ENCODE measurements around the gene SLC8A1. TPM values are rescaled to one million over a fixed set of nuclear protein-coding genes. Genes with fewer than 3 reads are reported as not detected.

The SLC8A1 gene
- total RNA-seq, 1 experiment from 2014 or later, result not detected

- Histone ChIP-seq H3K27ac (ENCODE audit: low read depth, low read length, poor library complexity, severe bottlenecking) (no peak overlapping the region), H3K27me3 (replicated peaks; ENCODE audit: insufficient read depth, low read depth, low read length, poor library complexity) (no peaks in the 10 kb centered on the region), H3K4me3 (ENCODE audit: low read depth, low read length, poor library complexity, severe bottlenecking) (no peak overlapping the region), H3K9me3 (ENCODE audit: low read depth, low read length, poor library complexity, severe bottlenecking) (no peaks in the 10 kb centered on the region), H3K36me3 (ENCODE audit: insufficient read depth, low read length, poor library complexity, severe bottlenecking) (no peaks in the 10 kb centered on the region), H3K4me1 (ENCODE audit: insufficient read depth, low read length, poor library complexity, severe bottlenecking) (no peaks in the 10 kb centered on the region)
- TF ChIP-seq EZH2 (IDR thresholded peaks at IDR 0.05; ENCODE audit: borderline replicate concordance, low read depth, low read length, poor library complexity, severe bottlenecking), result no peak
- TF ChIP-seq, protein P1, sequence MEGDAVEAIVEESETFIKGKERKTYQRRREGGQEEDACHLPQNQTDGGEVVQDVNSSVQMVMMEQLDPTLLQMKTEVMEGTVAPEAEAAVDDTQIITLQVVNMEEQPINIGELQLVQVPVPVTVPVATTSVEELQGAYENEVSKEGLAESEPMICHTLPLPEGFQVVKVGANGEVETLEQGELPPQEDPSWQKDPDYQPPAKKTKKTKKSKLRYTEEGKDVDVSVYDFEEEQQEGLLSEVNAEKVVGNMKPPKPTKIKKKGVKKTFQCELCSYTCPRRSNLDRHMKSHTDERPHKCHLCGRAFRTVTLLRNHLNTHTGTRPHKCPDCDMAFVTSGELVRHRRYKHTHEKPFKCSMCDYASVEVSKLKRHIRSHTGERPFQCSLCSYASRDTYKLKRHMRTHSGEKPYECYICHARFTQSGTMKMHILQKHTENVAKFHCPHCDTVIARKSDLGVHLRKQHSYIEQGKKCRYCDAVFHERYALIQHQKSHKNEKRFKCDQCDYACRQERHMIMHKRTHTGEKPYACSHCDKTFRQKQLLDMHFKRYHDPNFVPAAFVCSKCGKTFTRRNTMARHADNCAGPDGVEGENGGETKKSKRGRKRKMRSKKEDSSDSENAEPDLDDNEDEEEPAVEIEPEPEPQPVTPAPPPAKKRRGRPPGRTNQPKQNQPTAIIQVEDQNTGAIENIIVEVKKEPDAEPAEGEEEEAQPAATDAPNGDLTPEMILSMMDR (conservative IDR thresholded peaks at IDR 0.05; ENCODE audit: low read depth, low read length), result no peak
- intact Hi-C loops (cut with micrococcal nuclease; ENCODE audit: unreplicated experiment), result no loop called here
- POLR2A ChIA-PET (ENCODE audit: low non-redundant PET), result no interaction called here
- BruUV-seq (replicated peaks), result no TSS peak
- CTCF ChIA-PET, result no interaction called here
- DNase-seq (ENCODE audit: low spot score), result no peak
Measured at GRCh38 chr2:40219141-40219540, 232.7 kb downstream of the SLC8A1 start.

DNA sequence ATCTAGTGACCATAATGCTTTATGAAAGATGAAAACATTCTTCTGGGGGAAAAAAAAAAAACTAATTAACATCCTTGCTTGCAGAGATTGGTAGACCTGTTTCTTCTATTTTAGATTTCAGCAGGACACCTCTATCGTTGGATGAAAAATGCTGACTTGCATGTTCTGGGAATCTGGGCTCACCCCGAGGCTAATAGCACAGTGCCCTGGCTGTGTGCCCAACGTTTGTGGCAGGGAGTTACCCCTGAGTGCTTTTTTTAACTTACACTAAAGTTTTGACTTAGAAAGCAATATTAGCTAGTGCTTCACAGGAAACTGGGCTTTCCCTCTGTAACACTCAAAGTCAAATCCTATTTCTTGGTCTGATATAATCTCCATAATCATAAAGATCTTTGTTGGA is 233.2 kb downstream of the SLC8A1 start:
- ChIA-PET POLR2A (ENCODE audit: low non-redundant PET) (no interaction called here), CTCF (no interaction called here)
- BruUV-seq (replicated peaks), result no TSS peak
- intact Hi-C loops (cut with micrococcal nuclease; ENCODE audit: unreplicated experiment), result no loop called here
- no peak for TF ChIP-seq EZH2 (IDR thresholded peaks at IDR 0.05; ENCODE audit: borderline replicate concordance, low read depth, low read length, poor library complexity, severe bottlenecking)
- TF ChIP-seq, protein P1 (conservative IDR thresholded peaks at IDR 0.05; ENCODE audit: low read depth, low read length), result no peak
- no peak overlapping the region for H3K4me3 ChIP-seq (ENCODE audit: low read depth, low read length, poor library complexity, severe bottlenecking)
- no peak overlapping the region for H3K27ac ChIP-seq (ENCODE audit: low read depth, low read length, poor library complexity, severe bottlenecking)
- no peaks in the 10 kb centered on the region for H3K4me1 ChIP-seq (ENCODE audit: insufficient read depth, low read length, poor library complexity, severe bottlenecking)
- DNase-seq (ENCODE audit: low spot score), result no peak
- no peaks in the 10 kb centered on the region for H3K9me3 ChIP-seq (ENCODE audit: low read depth, low read length, poor library complexity, severe bottlenecking)
- no peaks in the 10 kb centered on the region for H3K36me3 ChIP-seq (ENCODE audit: insufficient read depth, low read length, poor library complexity, severe bottlenecking)
- no peaks in the 10 kb centered on the region for H3K27me3 ChIP-seq (replicated peaks; ENCODE audit: insufficient read depth, low read depth, low read length, poor library complexity)

- no peak for TF ChIP-seq EZH2 (IDR thresholded peaks at IDR 0.05; ENCODE audit: borderline replicate concordance, low read depth, low read length, poor library complexity, severe bottlenecking)
- TF ChIP-seq, protein P1 (conservative IDR thresholded peaks at IDR 0.05; ENCODE audit: low read depth, low read length), result no peak
- no peaks in the 10 kb centered on the region for H3K4me1 ChIP-seq (ENCODE audit: insufficient read depth, low read length, poor library complexity, severe bottlenecking)
- H3K27ac ChIP-seq (ENCODE audit: low read depth, low read length, poor library complexity, severe bottlenecking), result no peak overlapping the region
- H3K27me3 ChIP-seq (replicated peaks; ENCODE audit: insufficient read depth, low read depth, low read length, poor library complexity), result no peaks in the 10 kb centered on the region
- H3K9me3 ChIP-seq (ENCODE audit: low read depth, low read length, poor library complexity, severe bottlenecking), result no peaks in the 10 kb centered on the region
- no peak for DNase-seq (ENCODE audit: low spot score)
- H3K4me3 ChIP-seq (ENCODE audit: low read depth, low read length, poor library complexity, severe bottlenecking), result no peak overlapping the region
- BruUV-seq (replicated peaks), result no TSS peak
- intact Hi-C loops (cut with micrococcal nuclease; ENCODE audit: unreplicated experiment), result no loop called here
- H3K36me3 ChIP-seq (ENCODE audit: insufficient read depth, low read length, poor library complexity, severe bottlenecking), result no peaks in the 10 kb centered on the region
- POLR2A ChIA-PET (ENCODE audit: low non-redundant PET), result no interaction called here
- CTCF ChIA-PET, result no interaction called here
Measured at GRCh38 chr2:40213619-40214018, 238.3 kb downstream of the SLC8A1 start.
